Kidney epithelial cell (primary cell): ENCODE results near the gene NXF3. TPM values are rescaled to one million over a fixed set of nuclear protein-coding genes. Genes with fewer than 3 reads are reported as not detected.

Source experiments
- DNase-seq: peaks from one replicate; pipeline ENCODE4 v3.0.0-alpha.2; 2010; ENCODE audit warnings: low read depth
- H3K27me3 ChIP-seq: 2 replicates; pipeline ENCODE4 v1.6.0; 2011; ENCODE audit warnings: low read length; ENCODE audit not compliant: control insufficient read depth, insufficient read depth
- H3K36me3 ChIP-seq: 2 replicates; pipeline ENCODE4 v1.5.1; 2011; ENCODE audit warnings: low read length; ENCODE audit not compliant: control insufficient read depth, insufficient read depth
- H3K4me3 ChIP-seq: 2 replicates; pipeline ENCODE4 v1.5.1; 2011; ENCODE audit warnings: low read depth, mild to moderate bottlenecking, control low read depth, low read length
- CTCF ChIP-seq: IDR thresholded peaks from 2 replicates; pipeline ENCODE4 v1.5.1; 2011; ENCODE audit warnings: mild to moderate bottlenecking, moderate library complexity, low read length, control low read depth, inconsistent platforms; ENCODE audit not compliant: insufficient read depth, poor library complexity, severe bottlenecking
- total RNA-seq: library from RNA; depleted of rRNA; stranded (reverse); fragments of >200 nt; gene quantifications from 2 replicates; pipeline ENCODE4 v1.2.3, GENCODE V29; 2015

NXF3 gene
- total RNA-seq, 1 donor from 2014 or later: not detected

- no peak for TF ChIP-seq CTCF
- H3K27me3 ChIP-seq: no peaks in the 10 kb centered on the region
- no peaks in the 10 kb centered on the region for H3K36me3 ChIP-seq
- no peak for DNase-seq
- H3K4me3 ChIP-seq: no peak overlapping the region
These were observed 8.5 kb upstream of the NXF3 start for GRCh38 chrX:103101299-103102042.

GRCh38 chrX:103100484-103100883 is 7.5 kb upstream of the NXF3 start:
- no peak overlapping the region for H3K4me3 ChIP-seq
- TF ChIP-seq CTCF: no peak
- no peak for DNase-seq
- H3K27me3 ChIP-seq: no peaks in the 10 kb centered on the region
- no peaks in the 10 kb centered on the region for H3K36me3 ChIP-seq

- Histone ChIP-seq H3K4me3 (no peak overlapping the region), H3K27me3 (no peaks in the 10 kb centered on the region), H3K36me3 (no peaks in the 10 kb centered on the region)
- DNase-seq: no peak
- no peak for TF ChIP-seq CTCF
These were observed 6.7 kb upstream of the NXF3 start for GRCh38 chrX:103099691-103100090.

GRCh38 chrX:103098488-103098887 is 5.5 kb upstream of the NXF3 start:
- Histone ChIP-seq H3K36me3 (no peaks in the 10 kb centered on the region), H3K27me3 (no peaks in the 10 kb centered on the region), H3K4me3 (no peak overlapping the region)
- DNase-seq: no peak
- no peak for TF ChIP-seq CTCF

- Histone ChIP-seq H3K4me3 (no peak overlapping the region), H3K36me3 (no peaks in the 10 kb centered on the region), H3K27me3 (no peaks in the 10 kb centered on the region)
- no peak for TF ChIP-seq CTCF
- no peak for DNase-seq
These were observed 11.9 kb downstream of the NXF3 start for GRCh38 chrX:103081051-103081450.

- Histone ChIP-seq H3K36me3 (no peaks in the 10 kb centered on the region), H3K27me3 (no peaks in the 10 kb centered on the region), H3K4me3 (no peak overlapping the region)
- no peak for DNase-seq
- TF ChIP-seq CTCF: no peak
These were observed 19.5 kb downstream of the NXF3 start for GRCh38 chrX:103073467-103073866.
